PC-3 (cell line): Measurements from ENCODE around the gene CIB1.

ENCODE experiments used
- EZH2 ChIP-seq: fragments of 300-600 bp; sonication (generic); IDR thresholded peaks from one replicate; pipeline ENCODE4 v1.6.1; 2017; ENCODE audit warnings: antibody characterized with exemption, mild to moderate bottlenecking, low read length; ENCODE audit not compliant: unreplicated experiment
- EZH2phosphoT487 ChIP-seq: fragments of 300-600 bp; sonication (generic); IDR thresholded peaks from 2 replicates; pipeline ENCODE4 v1.6.1; 2018; ENCODE audit warnings: mild to moderate bottlenecking, antibody characterized with exemption, low read length, borderline replicate concordance
- TF ChIP-seq, protein P1 (sequence below): fragments of 300-600 bp; sonication (generic); conservative IDR thresholded peaks from 2 replicates; pipeline ENCODE4 v1.5.1; 2017; ENCODE audit warnings: antibody characterized with exemption, low read depth, mild to moderate bottlenecking, low read length

DNA sequence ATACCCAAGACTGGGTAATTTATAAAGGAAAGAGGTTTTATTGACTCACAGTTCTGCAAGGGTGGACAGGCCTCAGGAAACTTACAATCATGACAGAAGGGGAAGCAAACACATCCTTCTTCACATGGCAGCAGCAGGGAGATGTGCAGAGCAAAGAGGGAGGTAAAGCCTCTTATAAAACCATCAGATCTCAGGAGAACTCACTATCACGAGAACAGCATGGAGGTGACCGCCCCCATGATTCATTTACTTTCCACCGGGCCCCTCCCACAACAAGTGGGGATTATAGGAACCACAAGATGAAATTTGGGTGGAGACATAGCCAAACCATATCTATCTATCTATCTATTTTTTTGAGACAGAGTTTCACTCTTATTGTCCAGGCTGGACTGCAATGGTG, 5.6 kb upstream of the CIB1 start:
- TF ChIP-seq, protein P1, sequence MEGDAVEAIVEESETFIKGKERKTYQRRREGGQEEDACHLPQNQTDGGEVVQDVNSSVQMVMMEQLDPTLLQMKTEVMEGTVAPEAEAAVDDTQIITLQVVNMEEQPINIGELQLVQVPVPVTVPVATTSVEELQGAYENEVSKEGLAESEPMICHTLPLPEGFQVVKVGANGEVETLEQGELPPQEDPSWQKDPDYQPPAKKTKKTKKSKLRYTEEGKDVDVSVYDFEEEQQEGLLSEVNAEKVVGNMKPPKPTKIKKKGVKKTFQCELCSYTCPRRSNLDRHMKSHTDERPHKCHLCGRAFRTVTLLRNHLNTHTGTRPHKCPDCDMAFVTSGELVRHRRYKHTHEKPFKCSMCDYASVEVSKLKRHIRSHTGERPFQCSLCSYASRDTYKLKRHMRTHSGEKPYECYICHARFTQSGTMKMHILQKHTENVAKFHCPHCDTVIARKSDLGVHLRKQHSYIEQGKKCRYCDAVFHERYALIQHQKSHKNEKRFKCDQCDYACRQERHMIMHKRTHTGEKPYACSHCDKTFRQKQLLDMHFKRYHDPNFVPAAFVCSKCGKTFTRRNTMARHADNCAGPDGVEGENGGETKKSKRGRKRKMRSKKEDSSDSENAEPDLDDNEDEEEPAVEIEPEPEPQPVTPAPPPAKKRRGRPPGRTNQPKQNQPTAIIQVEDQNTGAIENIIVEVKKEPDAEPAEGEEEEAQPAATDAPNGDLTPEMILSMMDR, result no peak
- TF ChIP-seq EZH2phosphoT487, result no peak
- TF ChIP-seq EZH2, result no peak
